ENCODE data around the gene PLTP.

- TF ChIP-seq ZNF707 (tag by site-specific recombination; IDR thresholded peaks at IDR 0.05) (no peak), ELK4 (IDR thresholded peaks at IDR 0.05; ENCODE audit: borderline replicate concordance, low read depth, low read length) (no peak), ZNF311 (tag by site-specific recombination; IDR thresholded peaks at IDR 0.05; ENCODE audit: borderline replicate concordance) (no peak), ZNF302 (tag by site-specific recombination; IDR thresholded peaks at IDR 0.05; ENCODE audit: low read depth) (no peak), TCF7L2 (IDR thresholded peaks at IDR 0.05; ENCODE audit: borderline replicate concordance, low read depth, low read length) (no peak), CTCF (tag by site-specific recombination; IDR thresholded peaks at IDR 0.05) (no peak), ZNF530 (tag by site-specific recombination; IDR thresholded peaks at IDR 0.05; ENCODE audit: low read depth) (no peak), ZNF18 (tag by site-specific recombination; IDR thresholded peaks at IDR 0.05) (no peak), SP2 (tag by site-specific recombination; IDR thresholded peaks at IDR 0.05) (no peak), KLF16 (tag by site-specific recombination; IDR thresholded peaks at IDR 0.05) (no peak), ZNF24 (tag by site-specific recombination; IDR thresholded peaks at IDR 0.05) (no peak), ZBTB7A (tag by site-specific recombination; IDR thresholded peaks at IDR 0.05; ENCODE audit: low read depth) (no peak), ZNF324 (tag by site-specific recombination; IDR thresholded peaks at IDR 0.05) (no peak)
Observed at GRCh38 chr20:45927071-45927878, 15.3 kb upstream of the PLTP start.
